Progenitor cell of endocrine pancreas (in vitro differentiated cells): ENCODE results near the gene TMEM250. TPM values are rescaled to one million over a fixed set of nuclear protein-coding genes. Genes with fewer than 3 reads are reported as not detected.

Experiments used
- DNase-seq: peaks from one replicate; pipeline ENCODE4 v3.0.0; 2021; ENCODE audit warnings: low spot score; ENCODE audit not compliant: unreplicated experiment
- H3K27ac Mint-ChIP-seq: 2 replicates; pipeline ENCODE4 v1.8.0; 2021; ENCODE audit warnings: mild to moderate bottlenecking, moderate library complexity, mixed read lengths
- H3K27me3 Mint-ChIP-seq: 2 replicates; pipeline ENCODE4 v1.8.0; 2021; ENCODE audit warnings: mixed read lengths
- H3K36me3 Mint-ChIP-seq: 2 replicates; pipeline ENCODE4 v1.8.0; 2022; ENCODE audit warnings: mixed read lengths; ENCODE audit not compliant: insufficient read depth
- H3K4me1 Mint-ChIP-seq: 2 replicates; pipeline ENCODE4 v1.8.0; 2021; ENCODE audit warnings: low read depth, mixed read lengths
- H3K4me3 Mint-ChIP-seq: 2 replicates; pipeline ENCODE4 v1.8.0; 2021; ENCODE audit warnings: low read depth, mild to moderate bottlenecking, moderate library complexity, mixed read lengths
- H3K9me3 Mint-ChIP-seq: 2 replicates; pipeline ENCODE4 v1.8.0; 2021; ENCODE audit warnings: low read depth, mixed read lengths
- CTCF ChIP-seq: fragments of 200-600 bp; sonication (generic); IDR thresholded peaks from one replicate; pipeline ENCODE4 v1.5.0; 2021; ENCODE audit warnings: antibody characterized with exemption, mild to moderate bottlenecking; ENCODE audit not compliant: unreplicated experiment
- total RNA-seq: library from RNA; stranded (reverse); gene quantifications from 2 replicates; pipeline ENCODE4 v1.2.1, GENCODE V29; 2021

TMEM250 gene
- total RNA-seq, 1 donor from 2014 or later = 39.5 TPM

GRCh38 chr9:136086951-136087740 is 31.5 kb downstream of the TMEM250 start:
- Mint-ChIP-seq H3K36me3 (no peaks in the 10 kb centered on the region), H3K4me3 (no peak overlapping the region), H3K27me3 (no peaks in the 10 kb centered on the region), H3K27ac (no peak overlapping the region), H3K4me1 (peaks cover 6% of the 10 kb centered on the region), H3K9me3 (no peaks in the 10 kb centered on the region)
- TF ChIP-seq CTCF = no peak
- DNase-seq = no peak

- Mint-ChIP-seq H3K36me3 (no peaks in the 10 kb centered on the region), H3K4me1 (peaks cover 6% of the 10 kb centered on the region), H3K27me3 (no peaks in the 10 kb centered on the region), H3K27ac (no peak overlapping the region), H3K4me3 (no peak overlapping the region), H3K9me3 (no peaks in the 10 kb centered on the region)
- TF ChIP-seq CTCF = no peak
- DNase-seq = no peak
These were observed 32.3 kb downstream of the TMEM250 start for GRCh38 chr9:136086213-136086881.

GRCh38 chr9:136085815-136086212 is 32.9 kb downstream of the TMEM250 start:
- no peak for TF ChIP-seq CTCF
- Mint-ChIP-seq H3K4me1 (peaks cover 6% of the 10 kb centered on the region), H3K27me3 (no peaks in the 10 kb centered on the region), H3K27ac (no peak overlapping the region), H3K4me3 (no peak overlapping the region), H3K9me3 (no peaks in the 10 kb centered on the region), H3K36me3 (no peaks in the 10 kb centered on the region)
- DNase-seq = no peak

GRCh38 chr9:136084063-136084944 is 34.4 kb downstream of the TMEM250 start:
- Mint-ChIP-seq H3K4me1 (peaks cover 6% of the 10 kb centered on the region), H3K9me3 (no peaks in the 10 kb centered on the region), H3K27me3 (no peaks in the 10 kb centered on the region), H3K27ac (peak overlapping the region; percentile 65), H3K4me3 (no peak overlapping the region), H3K36me3 (no peaks in the 10 kb centered on the region)
- no peak for DNase-seq
- no peak for TF ChIP-seq CTCF

- H3K9me3 Mint-ChIP-seq = no peaks in the 10 kb centered on the region
- DNase-seq = no peak
- H3K4me3 Mint-ChIP-seq = no peak overlapping the region
- no peak overlapping the region for H3K27ac Mint-ChIP-seq
- H3K36me3 Mint-ChIP-seq = no peaks in the 10 kb centered on the region
- H3K27me3 Mint-ChIP-seq = no peaks in the 10 kb centered on the region
- peaks cover 6% of the 10 kb centered on the region for H3K4me1 Mint-ChIP-seq
- TF ChIP-seq CTCF = no peak
These were observed 35.1 kb downstream of the TMEM250 start for GRCh38 chr9:136083558-136084062.
